ENCODE measurements around the gene MIF4GD. TPM values are rescaled to one million over a fixed set of nuclear protein-coding genes. Genes with fewer than 3 reads are reported as not detected.
A peak's percentile ranks its signal among the peaks of the same experiment; 100 is the strongest.

The MIF4GD gene
- total RNA-seq, 1 experiment from 2014 or later: 21.6 TPM

DNA sequence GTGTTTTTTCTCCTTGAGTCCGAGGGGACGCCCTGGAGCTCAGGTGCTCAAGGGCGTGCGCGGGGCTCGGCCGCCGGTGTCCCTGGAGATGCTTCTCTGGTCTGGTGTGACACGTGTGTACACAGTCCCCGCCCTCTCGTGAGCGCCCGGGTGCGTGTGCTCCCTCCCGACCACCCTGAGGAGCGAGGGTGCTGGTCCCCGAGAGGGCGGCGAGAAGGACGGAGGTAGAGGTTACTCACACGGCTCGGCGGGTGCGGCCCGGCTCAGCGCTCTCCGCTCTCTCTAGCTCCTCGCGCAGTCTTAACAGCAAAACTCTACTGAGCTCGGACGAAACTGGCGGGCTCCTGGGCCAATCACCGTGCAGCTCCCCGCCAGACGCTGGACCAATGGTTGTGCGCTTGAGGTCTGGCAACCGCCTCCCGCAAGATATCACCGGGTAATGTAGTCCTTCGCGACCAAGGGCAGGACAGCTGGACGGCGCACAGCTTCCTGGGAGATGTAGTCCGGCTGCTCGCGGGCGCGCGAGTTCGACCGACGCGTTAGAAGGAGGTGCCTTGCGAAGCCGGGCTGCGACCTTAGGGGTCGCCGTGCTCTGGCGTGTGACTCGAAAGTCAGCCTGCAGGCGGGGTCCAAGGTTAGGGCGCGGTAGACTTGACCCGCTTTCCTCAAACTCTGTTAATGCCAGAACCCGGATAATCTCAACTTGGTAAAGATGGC is 18.2 kb upstream of the MIF4GD start, which contains the start of gene SLC25A19 (continued):
- no peak for TF ChIP-seq AR (CRISPR knock-in tag; IDR thresholded peaks at IDR 0.05)

- ChIA-PET CTCF (interaction anchor here (0.6 to 3.7 kb wide), 56 partner anchors 10 to 541 kb away, joined by 3 to 106 read pairs (median 5); partner anchors contain the start of genes GALK1, GGA3, GRB2 and LLGL2), POLR2A (interaction anchor here (0.6 to 1.8 kb wide), 19 partner anchors 9 to 476 kb away, joined by 3 to 24 read pairs (median 4); partner anchors contain the start of genes GALK1, GGA3, GRB2 and MIF4GD)
- Mint-ChIP-seq H3K9me3 (no peaks in the 10 kb centered on the region), H3K36me3 (peaks cover 11% of the 10 kb centered on the region), H3K4me3 (peak overlapping the region; percentile 94), H3K27ac (peak overlapping the region; percentile 99; the same call in 1 of the 2 replicates), H3K4me1 (peaks cover 8% of the 10 kb centered on the region), H3K27me3 (ENCODE audit: low read depth) (no peaks in the 10 kb centered on the region; the same call in 1 of the 2 replicates)
- ATAC-seq (peak; percentile 12), DNase-seq (ENCODE audit: low spot score) (peak; percentile 53)
- TF ChIP-seq, protein P1, sequence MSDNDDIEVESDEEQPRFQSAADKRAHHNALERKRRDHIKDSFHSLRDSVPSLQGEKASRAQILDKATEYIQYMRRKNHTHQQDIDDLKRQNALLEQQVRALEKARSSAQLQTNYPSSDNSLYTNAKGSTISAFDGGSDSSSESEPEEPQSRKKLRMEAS (CRISPR knock-in tag; IDR thresholded peaks at IDR 0.05): 0 out of 2 replicates have a peak, but pooled peaks have one; percentile 7
- 0 out of 2 replicates have a peak, but pooled peaks have one; percentile 55 for TF ChIP-seq USF1 (CRISPR knock-in tag; IDR thresholded peaks at IDR 0.05)
- TF ChIP-seq ZNF138 (CRISPR knock-in tag; conservative IDR thresholded peaks at IDR 0.05): no peak
- TF ChIP-seq MXD4 (CRISPR knock-in tag; IDR thresholded peaks at IDR 0.05; ENCODE audit: borderline replicate concordance): no peak
- TF ChIP-seq, protein P2, sequence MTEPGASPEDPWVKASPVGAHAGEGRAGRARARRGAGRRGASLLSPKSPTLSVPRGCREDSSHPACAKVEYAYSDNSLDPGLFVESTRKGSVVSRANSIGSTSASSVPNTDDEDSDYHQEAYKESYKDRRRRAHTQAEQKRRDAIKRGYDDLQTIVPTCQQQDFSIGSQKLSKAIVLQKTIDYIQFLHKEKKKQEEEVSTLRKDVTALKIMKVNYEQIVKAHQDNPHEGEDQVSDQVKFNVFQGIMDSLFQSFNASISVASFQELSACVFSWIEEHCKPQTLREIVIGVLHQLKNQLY (CRISPR knock-in tag; IDR thresholded peaks at IDR 0.05): no peak
- 0 out of 2 replicates have a peak, but pooled peaks have one; percentile 21 for TF ChIP-seq TEAD1 (CRISPR knock-in tag; IDR thresholded peaks at IDR 0.05)
These were observed 17.7 kb upstream of the MIF4GD start for GRCh38 chr17:75288770-75289114.

DNA sequence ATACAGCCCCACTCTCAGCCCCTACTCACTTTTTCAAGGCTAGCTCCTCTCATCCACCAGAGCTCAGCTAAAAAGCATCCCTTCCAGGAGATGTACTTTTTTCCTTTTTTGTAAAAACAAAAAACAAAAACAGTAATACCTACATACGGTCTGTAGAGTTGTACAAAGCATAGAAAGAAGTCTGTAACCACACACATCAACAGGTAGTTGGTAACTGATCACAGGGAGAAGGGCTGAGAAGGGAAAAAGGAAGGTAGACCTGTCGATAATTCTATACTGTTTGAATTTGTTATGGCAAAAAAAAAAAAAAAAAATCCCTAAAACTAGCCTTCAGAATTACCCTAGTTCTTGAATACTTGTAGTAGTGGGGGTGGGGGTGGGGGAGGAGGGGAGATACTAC is 17.3 kb upstream of the MIF4GD start:
- H3K27ac Mint-ChIP-seq: no peak overlapping the region
- DNase-seq (ENCODE audit: low spot score) (no peak), ATAC-seq (no peak)
- H3K9me3 Mint-ChIP-seq: 0 out of 2 replicates have a peak, but pooled peaks cover under 1% of the 10 kb centered on the region
- peaks cover 15% of the 10 kb centered on the region for H3K36me3 Mint-ChIP-seq
- TF ChIP-seq USF1 (CRISPR knock-in tag; IDR thresholded peaks at IDR 0.05) (no peak), CREB1 (CRISPR knock-in tag; IDR thresholded peaks at IDR 0.05) (no peak), GRHL2 (CRISPR knock-in tag; IDR thresholded peaks at IDR 0.05; ENCODE audit: insufficient replicate concordance, severe bottlenecking) (no peak), NR3C1 (CRISPR knock-in tag; conservative IDR thresholded peaks at IDR 0.05; ENCODE audit: low read depth) (no peak), FOXP4 (CRISPR knock-in tag; IDR thresholded peaks at IDR 0.05) (no peak), SMAD4 (CRISPR knock-in tag; IDR thresholded peaks at IDR 0.05) (no peak), KAT7 (CRISPR knock-in tag; IDR thresholded peaks at IDR 0.05; ENCODE audit: borderline replicate concordance) (no peak), ZNF423 (CRISPR knock-in tag; IDR thresholded peaks at IDR 0.05) (no peak), ETV6 (CRISPR knock-in tag; IDR thresholded peaks at IDR 0.05) (no peak), CBFB (CRISPR knock-in tag; IDR thresholded peaks at IDR 0.05; ENCODE audit: low read depth) (no peak)
- TF ChIP-seq, protein P3, sequence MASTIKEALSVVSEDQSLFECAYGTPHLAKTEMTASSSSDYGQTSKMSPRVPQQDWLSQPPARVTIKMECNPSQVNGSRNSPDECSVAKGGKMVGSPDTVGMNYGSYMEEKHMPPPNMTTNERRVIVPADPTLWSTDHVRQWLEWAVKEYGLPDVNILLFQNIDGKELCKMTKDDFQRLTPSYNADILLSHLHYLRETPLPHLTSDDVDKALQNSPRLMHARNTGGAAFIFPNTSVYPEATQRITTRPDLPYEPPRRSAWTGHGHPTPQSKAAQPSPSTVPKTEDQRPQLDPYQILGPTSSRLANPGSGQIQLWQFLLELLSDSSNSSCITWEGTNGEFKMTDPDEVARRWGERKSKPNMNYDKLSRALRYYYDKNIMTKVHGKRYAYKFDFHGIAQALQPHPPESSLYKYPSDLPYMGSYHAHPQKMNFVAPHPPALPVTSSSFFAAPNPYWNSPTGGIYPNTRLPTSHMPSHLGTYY (CRISPR knock-in tag; IDR thresholded peaks at IDR 0.05): no peak
- TF ChIP-seq, protein P4, sequence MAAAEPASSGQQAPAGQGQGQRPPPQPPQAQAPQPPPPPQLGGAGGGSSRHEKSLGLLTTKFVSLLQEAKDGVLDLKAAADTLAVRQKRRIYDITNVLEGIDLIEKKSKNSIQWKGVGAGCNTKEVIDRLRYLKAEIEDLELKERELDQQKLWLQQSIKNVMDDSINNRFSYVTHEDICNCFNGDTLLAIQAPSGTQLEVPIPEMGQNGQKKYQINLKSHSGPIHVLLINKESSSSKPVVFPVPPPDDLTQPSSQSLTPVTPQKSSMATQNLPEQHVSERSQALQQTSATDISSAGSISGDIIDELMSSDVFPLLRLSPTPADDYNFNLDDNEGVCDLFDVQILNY (CRISPR knock-in tag; IDR thresholded peaks at IDR 0.05): no peak
- ChIA-PET CTCF (interaction anchor here (1.0 to 3.7 kb wide), 10 partner anchors 17 to 184 kb away, joined by 3 to 106 read pairs (median 10); partner anchors contain the start of genes GGA3, GRB2, MIF4GD and MRPS7), POLR2A (interaction anchor here (0.6 to 1.8 kb wide), 11 partner anchors 10 to 476 kb away, joined by 3 to 24 read pairs (median 3); partner anchors contain the start of genes GALK1, GGA3, MIF4GD and MRPS7)
- peak overlapping the region; percentile 94 for H3K4me3 Mint-ChIP-seq
- H3K27me3 Mint-ChIP-seq (ENCODE audit: low read depth): no peaks in the 10 kb centered on the region; the same call in 1 of the 2 replicates
- peaks cover 8% of the 10 kb centered on the region for H3K4me1 Mint-ChIP-seq
